ENCODE data around the gene OR8B2.
A peak's percentile ranks its signal among the peaks of the same experiment; 100 is the strongest.
"Not testable (repeated sequence)": the region's sequence is repeated elsewhere in the genome, so short reads cannot be mapped to it uniquely, and the experiment has no call there.

The OR8B2 gene

GRCh38 chr11:124384399-124384798, at the start of gene OR8B2:
Gene OR8B2, minus strand, starts transcription at chr11:124384499. Its CDS starts 1,156 bp downstream, at chr11:124383343.
- no peak for TF ChIP-seq GATA1 (IDR thresholded peaks at IDR 0.05; ENCODE audit: low read depth, low read length)
- no peak for TF ChIP-seq POLR2A (IDR thresholded peaks at IDR 0.05; ENCODE audit: low read length)
- DNase-seq, result no peak

GRCh38 chr11:124429599-124429998, 45.3 kb upstream of the OR8B2 start:
- TF ChIP-seq GATA1 (IDR thresholded peaks at IDR 0.05; ENCODE audit: low read depth, low read length) (no peak), POLR2A (IDR thresholded peaks at IDR 0.05; ENCODE audit: low read length) (no peak)
- no peak for DNase-seq

GRCh38 chr11:124424384-124424921, 40.2 kb upstream of the OR8B2 start, which contains the start of gene OR8B4:
Gene OR8B4, minus strand, starts transcription at chr11:124424871. Its CDS starts 0 bp downstream, at chr11:124424871.
- DNase-seq, result no peak
- no peak for TF ChIP-seq GATA1 (IDR thresholded peaks at IDR 0.05; ENCODE audit: low read depth, low read length)

GRCh38 chr11:124421043-124421442, 36.7 kb upstream of the OR8B2 start:
- TF ChIP-seq POLR2A (IDR thresholded peaks at IDR 0.05; ENCODE audit: low read length) (no peak), GATA1 (IDR thresholded peaks at IDR 0.05; ENCODE audit: low read depth, low read length) (no peak)
- DNase-seq, result no peak

- TF ChIP-seq POLR2A (IDR thresholded peaks at IDR 0.05; ENCODE audit: low read length), result no peak
- TF ChIP-seq GATA1 (IDR thresholded peaks at IDR 0.05; ENCODE audit: low read depth, low read length), result no peak
Observed at GRCh38 chr11:124415356-124415923, 31.1 kb upstream of the OR8B2 start.

GRCh38 chr11:124409906-124410305, 25.6 kb upstream of the OR8B2 start:
- TF ChIP-seq GATA1 (IDR thresholded peaks at IDR 0.05; ENCODE audit: low read depth, low read length) (no peak), POLR2A (IDR thresholded peaks at IDR 0.05; ENCODE audit: low read length) (no peak)
- DNase-seq, result no peak

More at GRCh38 chr11:124415356-124415923, 31.1 kb upstream of the OR8B2 start:
- peak; percentile 57 to 68 for DNase-seq

GRCh38 chr11:124405581-124405980, 21.3 kb upstream of the OR8B2 start:
- DNase-seq, result no peak
- TF ChIP-seq POLR2A (IDR thresholded peaks at IDR 0.05; ENCODE audit: low read length) (no peak), GATA1 (IDR thresholded peaks at IDR 0.05; ENCODE audit: low read depth, low read length) (no peak)

GRCh38 chr11:124403186-124403585, 18.9 kb upstream of the OR8B2 start:
- not testable (repeated sequence) for DNase-seq

GRCh38 chr11:124402326-124402922, 18.1 kb upstream of the OR8B2 start:
- DNase-seq, result peak; percentile 67 to 83
- TF ChIP-seq POLR2A (IDR thresholded peaks at IDR 0.05; ENCODE audit: low read length) (no peak), GATA1 (IDR thresholded peaks at IDR 0.05; ENCODE audit: low read depth, low read length) (no peak)

GRCh38 chr11:124398924-124399323, 14.6 kb upstream of the OR8B2 start, which contains the start of gene OR8B3:
Gene OR8B3, minus strand, starts transcription at chr11:124399024. Its CDS starts 1,673 bp downstream, at chr11:124397351.
- TF ChIP-seq POLR2A (IDR thresholded peaks at IDR 0.05; ENCODE audit: low read length) (no peak), GATA1 (IDR thresholded peaks at IDR 0.05; ENCODE audit: low read depth, low read length) (no peak)

GRCh38 chr11:124396847-124397246, 12.5 kb upstream of the OR8B2 start:
- not testable (repeated sequence) for DNase-seq

More at GRCh38 chr11:124398924-124399323, 14.6 kb upstream of the OR8B2 start, which contains the start of gene OR8B3:
- DNase-seq, result no peak

- peak; percentile 59 to 74 for DNase-seq
- TF ChIP-seq POLR2A (IDR thresholded peaks at IDR 0.05; ENCODE audit: low read length) (no peak), GATA1 (IDR thresholded peaks at IDR 0.05; ENCODE audit: low read depth, low read length) (no peak)
Observed at GRCh38 chr11:124394408-124394807, 10.1 kb upstream of the OR8B2 start.

GRCh38 chr11:124382857-124383256, 1.4 kb downstream of the OR8B2 start:
- DNase-seq, result peak in 1 of 2 experiments; percentile 6

- TF ChIP-seq POLR2A (IDR thresholded peaks at IDR 0.05; ENCODE audit: low read length) (no peak), GATA1 (IDR thresholded peaks at IDR 0.05; ENCODE audit: low read depth, low read length) (no peak)
- peak; percentile 63 to 72 for DNase-seq
Observed at GRCh38 chr11:124380585-124380984, 3.7 kb downstream of the OR8B2 start.

- TF ChIP-seq POLR2A (IDR thresholded peaks at IDR 0.05; ENCODE audit: low read length), result no peak
- TF ChIP-seq GATA1 (IDR thresholded peaks at IDR 0.05; ENCODE audit: low read depth, low read length), result no peak
- DNase-seq, result peak; percentile 4 to 54
Observed at GRCh38 chr11:124376280-124376679, 8.0 kb downstream of the OR8B2 start.

All from erythroblast (primary cell).